B cell (primary cell): ENCODE data around the gene EEPD1. TPM values are rescaled to one million over a fixed set of nuclear protein-coding genes. Genes with fewer than 3 reads are reported as not detected.

ENCODE experiments used
- ATAC-seq: fragments of 200-7000 bp; cut with Tn5 transposase; one replicate; pipeline ENCODE4 v1.10.0; 2021; ENCODE audit warnings: low read depth, mild to moderate bottlenecking, moderate number of reproducible peaks, moderate library complexity
- CTCF ChIA-PET: fragments of 350-600 bp; sonication (Branson Sonifier 250); formaldehyde crosslinking; loops from one replicate; lab custom pipeline; 2021; ENCODE audit warnings: antibody characterized with exemption, inconsistent platforms; lab: Charles Lee
- POLR2A ChIA-PET: fragments of 350-600 bp; sonication (Branson Sonifier 250); formaldehyde crosslinking; loops from one replicate; lab custom pipeline; 2021; ENCODE audit warnings: antibody characterized with exemption; lab: Charles Lee
- DNase-seq: peaks from one replicate; pipeline ENCODE4 v3.0.0; 2013
- H2AFZ ChIP-seq: 2 replicates; pipeline ENCODE4 v1.6.1; 2012; ENCODE audit warnings: mild to moderate bottlenecking, low read depth, low read length; ENCODE audit not compliant: insufficient read depth, poor library complexity, severe bottlenecking
- H3K27ac ChIP-seq, 2 donors: 1 replicate in 1 of 2; 2 replicates in 1 of 2; pipeline ENCODE4 v1.5.1; 2012 to 2013; ENCODE audit warnings: low read length in 2 of 2, mild to moderate bottlenecking in 2 of 2, moderate library complexity in 1 of 2
- H3K27me3 ChIP-seq, 4 experiments: fragments of 200-600 bp in 1 of 4; sonication (generic) in 1 of 4; replicated peaks in 1 of 4; 1 replicate in 2 of 4; 2 replicates in 2 of 4; pipeline versions ENCODE4 v1.6.1 to v1.7.0; 2013 to 2016; ENCODE audit warnings: low read length in 3 of 4, mild to moderate bottlenecking in 2 of 4, mixed read lengths in 1 of 4, moderate library complexity in 1 of 4; ENCODE audit not compliant: insufficient read depth in 4 of 4, control insufficient read depth in 3 of 4; ENCODE audit errors: control extremely low read depth in 1 of 4
- H3K36me3 ChIP-seq, 2 experiments: replicated peaks in 1 of 2; 1 replicate in 1 of 2; 2 replicates in 1 of 2; pipeline versions ENCODE4 v1.6.1 to v1.7.1; 2013; ENCODE audit warnings: low read length in 1 of 2; ENCODE audit not compliant: insufficient read depth in 2 of 2, control insufficient read depth in 1 of 2; ENCODE audit errors: control extremely low read depth in 1 of 2, extremely low read depth in 1 of 2
- H3K4me1 ChIP-seq, 2 donors: fragments of 200-600 bp in 1 of 2; sonication (generic) in 1 of 2; 1 replicate in 1 of 2; 2 replicates in 1 of 2; pipeline versions ENCODE4 v1.5.1 to v1.6.1; 2013 to 2017; ENCODE audit warnings: low read length in 2 of 2; ENCODE audit not compliant: control insufficient read depth in 2 of 2, insufficient read depth in 2 of 2
- H3K4me2 ChIP-seq: replicated peaks from 2 replicates; pipeline ENCODE3; 2012; ENCODE audit warnings: mild to moderate bottlenecking, low read depth, low read length; ENCODE audit not compliant: poor library complexity, severe bottlenecking
- H3K4me3 ChIP-seq, 5 experiments: fragments of 200-600 bp in 1 of 5; sonication (generic) in 1 of 5; 1 replicate in 3 of 5; 2 replicates in 2 of 5; pipeline versions ENCODE4 v1.5.1 to v1.7.0; 2011 to 2016; ENCODE audit warnings: low read length in 4 of 5, mild to moderate bottlenecking in 4 of 5, low read depth in 2 of 5, control low read depth in 1 of 5, moderate library complexity in 1 of 5; ENCODE audit not compliant: insufficient read depth in 1 of 5; ENCODE audit errors: control extremely low read depth in 1 of 5, extremely low read depth in 1 of 5
- H3K79me2 ChIP-seq: fragments of 200-600 bp; sonication (generic); one replicate; pipeline ENCODE4 v1.6.0; 2016; ENCODE audit warnings: low read length; ENCODE audit not compliant: control insufficient read depth, insufficient read depth
- H3K9ac ChIP-seq: fragments of 200-600 bp; sonication (generic); 2 replicates; pipeline ENCODE4 v1.6.1; 2017; ENCODE audit warnings: mild to moderate bottlenecking, low read length, moderate library complexity
- H3K9me3 ChIP-seq, 3 donors: one replicate each; pipeline versions ENCODE4 v1.6.1 to v1.7.1; 2013; ENCODE audit warnings: low read length in 2 of 3; ENCODE audit not compliant: control insufficient read depth in 2 of 3, insufficient read depth in 1 of 3; ENCODE audit errors: control extremely low read depth in 1 of 3
- H4K20me1 ChIP-seq: 2 replicates; pipeline ENCODE4 v1.6.0; 2012; ENCODE audit warnings: mild to moderate bottlenecking, low read length; ENCODE audit not compliant: insufficient read depth, control insufficient read depth, poor library complexity, severe bottlenecking
- H3K27ac Mint-ChIP-seq: one replicate; pipeline ENCODE4 v1.8.0; 2021; ENCODE audit warnings: mixed read lengths
- H3K27me3 Mint-ChIP-seq: one replicate; pipeline ENCODE4 v1.8.0; 2021; ENCODE audit warnings: mixed read lengths
- H3K4me1 Mint-ChIP-seq: one replicate; pipeline ENCODE4 v1.8.0; 2021; ENCODE audit warnings: mixed read lengths
- H3K4me3 Mint-ChIP-seq: one replicate; pipeline ENCODE4 v1.8.0; 2021; ENCODE audit warnings: mixed read lengths
- H3K9me3 Mint-ChIP-seq: one replicate; pipeline ENCODE4 v1.8.0; 2022; ENCODE audit warnings: mixed read lengths; ENCODE audit not compliant: insufficient read depth
- CTCF ChIP-seq: fragments of 200-600 bp; IDR thresholded peaks from one replicate; pipeline ENCODE4 v1.8.0; 2022; ENCODE audit warnings: antibody characterized with exemption, mild to moderate bottlenecking
- EZH2 ChIP-seq: IDR thresholded peaks from 2 replicates; pipeline ENCODE4 v1.6.1; 2012; ENCODE audit warnings: borderline replicate concordance, low read depth, mild to moderate bottlenecking, moderate library complexity, low read length; ENCODE audit not compliant: insufficient read depth, poor library complexity, severe bottlenecking
- WGBS: methylation state at CpG from one replicate; pipeline ENCODE4 v1.1.5; 2013; ENCODE audit warnings: missing lambda C conversion rate; ENCODE audit not compliant: insufficient coverage; 5-methylcytosine and 5-hydroxymethylcytosine counted together
- intact Hi-C: fragments of 100-400 bp; cut with micrococcal nuclease; formaldehyde crosslinking; loops from one replicate; pipeline ENCODE4 v1.10.0; 2022
- polyA plus RNA-seq: library from polyadenylated mRNA; depleted of rRNA; stranded (reverse); fragments of >200 nt; gene quantifications from 2 replicates; pipeline ENCODE4 v1.2.3, GENCODE V29; 2012
- total RNA-seq, 2 donors: library from RNA; stranded (reverse); fragments of 120-200 nt in 1 of 2; gene quantifications; 1 replicate in 1 of 2; 2 replicates in 1 of 2; pipeline versions ENCODE4 v1.2.3 to v1.2.4, GENCODE V29; 2013 to 2022

The EEPD1 gene
- total and polyA plus RNA-seq, 2 donors (not counting 1 experiment from before 2014, with no cell fraction given): 0.49 to 4.1 TPM

GRCh38 chr7:36204929-36205635 lies 52.0 kb downstream of the EEPD1 start:
- no peaks in the 10 kb centered on the region for H3K4me1 ChIP-seq
- H3K79me2 ChIP-seq: no peaks in the 10 kb centered on the region
- ChIA-PET POLR2A (no interaction called here), CTCF (no interaction called here)
- no peaks in the 10 kb centered on the region for H3K36me3 ChIP-seq
- Mint-ChIP-seq H3K27ac (no peak overlapping the region), H3K27me3 (peaks cover 11% of the 10 kb centered on the region), H3K4me1 (no peaks in the 10 kb centered on the region), H3K9me3 (no peaks in the 10 kb centered on the region), H3K4me3 (no peak overlapping the region)
- no peaks in the 10 kb centered on the region for H3K9me3 ChIP-seq
- no peak overlapping the region for H3K4me2 ChIP-seq
- H4K20me1 ChIP-seq: no peaks in the 10 kb centered on the region
- no peak overlapping the region for H3K4me3 ChIP-seq
- intact Hi-C loops: no loop called here
- H2AFZ ChIP-seq: no peak overlapping the region
- no peaks in the 10 kb centered on the region for H3K27me3 ChIP-seq
- H3K27ac ChIP-seq: no peak overlapping the region
- no peak for DNase-seq
- 96% methylated on average over 2 of the region's 6 CpGs for WGBS
- H3K9ac ChIP-seq: no peak overlapping the region
- ATAC-seq: no peak
- no peak for TF ChIP-seq EZH2
- no peak for TF ChIP-seq CTCF

GRCh38 chr7:36205803-36206202 lies 52.7 kb downstream of the EEPD1 start:
- Histone ChIP-seq H2AFZ (no peak overlapping the region), H3K9me3 (no peaks in the 10 kb centered on the region), H4K20me1 (no peaks in the 10 kb centered on the region), H3K4me3 (no peak overlapping the region), H3K4me1 (no peaks in the 10 kb centered on the region), H3K79me2 (no peaks in the 10 kb centered on the region), H3K4me2 (no peak overlapping the region), H3K27me3 (no peaks in the 10 kb centered on the region), H3K9ac (no peak overlapping the region), H3K36me3 (no peaks in the 10 kb centered on the region), H3K27ac (no peak overlapping the region)
- peaks cover 11% of the 10 kb centered on the region for H3K27me3 Mint-ChIP-seq
- no peaks in the 10 kb centered on the region for H3K4me1 Mint-ChIP-seq
- CTCF ChIA-PET: no interaction called here
- DNase-seq (no peak), ATAC-seq (no peak)
- 100% methylated on average over 5 of the region's 6 CpGs for WGBS
- no peak for TF ChIP-seq CTCF
- no peak for TF ChIP-seq EZH2
- POLR2A ChIA-PET: no interaction called here
- H3K4me3 Mint-ChIP-seq: no peak overlapping the region
- H3K9me3 Mint-ChIP-seq: no peaks in the 10 kb centered on the region
- no peak overlapping the region for H3K27ac Mint-ChIP-seq
- intact Hi-C loops: no loop called here
